Liver (tissue), 3 donors: ENCODE data around the gene MAP1LC3B.

Source experiments
- CTCF ChIP-seq: fragments of 150-350 bp; IDR thresholded peaks from 2 replicates; pipeline ENCODE4 v1.5.1; 2017; ENCODE audit warnings: improper control_type of control experiment, low read depth, low read length; ENCODE audit not compliant: missing input control
- GABPA ChIP-seq, 2 donors: IDR thresholded peaks in 1 of 2; conservative IDR thresholded peaks in 1 of 2; 2 replicates each; pipeline ENCODE4 v1.6.1; 2016; ENCODE audit warnings: antibody characterized with exemption in 2 of 2, mild to moderate bottlenecking in 1 of 2, moderate library complexity in 1 of 2
- TAF1 ChIP-seq: conservative IDR thresholded peaks from 2 replicates; pipeline ENCODE4 v1.6.1; 2016; ENCODE audit warnings: antibody characterized with exemption, mild to moderate bottlenecking
- donor health status: healthy.
- donor health status: healthy.

- TF ChIP-seq TAF1 (no peak), GABPA (IDR thresholded peaks at IDR 0.05 in 1 of 2, conservative IDR thresholded peaks at IDR 0.05 in 1 of 2) (no peak), CTCF (no peak)
Measured at GRCh38 chr16:87422106-87422505, 30.0 kb downstream of the MAP1LC3B start.
